ENCODE results near the gene TFG.

DNA sequence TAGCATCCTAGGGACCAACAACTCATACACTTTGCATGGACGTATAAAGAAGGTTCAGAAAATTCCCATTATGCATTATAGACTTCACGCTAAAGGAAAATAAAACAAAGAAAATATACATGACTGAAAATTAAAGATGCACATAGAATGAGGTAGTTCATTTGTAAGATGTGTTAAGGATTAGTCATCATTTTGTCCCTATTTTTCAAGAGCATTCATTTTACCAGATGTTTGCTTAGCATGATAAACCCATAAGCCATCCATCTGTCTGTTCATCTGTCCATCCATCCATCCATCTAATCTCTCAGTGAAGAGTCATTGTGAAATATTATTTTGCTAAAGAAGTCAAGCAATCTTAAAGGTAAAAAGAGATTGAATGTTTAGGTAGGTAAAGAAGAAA lies 80.3 kb downstream of the TFG start:
- TF ChIP-seq, protein P1, sequence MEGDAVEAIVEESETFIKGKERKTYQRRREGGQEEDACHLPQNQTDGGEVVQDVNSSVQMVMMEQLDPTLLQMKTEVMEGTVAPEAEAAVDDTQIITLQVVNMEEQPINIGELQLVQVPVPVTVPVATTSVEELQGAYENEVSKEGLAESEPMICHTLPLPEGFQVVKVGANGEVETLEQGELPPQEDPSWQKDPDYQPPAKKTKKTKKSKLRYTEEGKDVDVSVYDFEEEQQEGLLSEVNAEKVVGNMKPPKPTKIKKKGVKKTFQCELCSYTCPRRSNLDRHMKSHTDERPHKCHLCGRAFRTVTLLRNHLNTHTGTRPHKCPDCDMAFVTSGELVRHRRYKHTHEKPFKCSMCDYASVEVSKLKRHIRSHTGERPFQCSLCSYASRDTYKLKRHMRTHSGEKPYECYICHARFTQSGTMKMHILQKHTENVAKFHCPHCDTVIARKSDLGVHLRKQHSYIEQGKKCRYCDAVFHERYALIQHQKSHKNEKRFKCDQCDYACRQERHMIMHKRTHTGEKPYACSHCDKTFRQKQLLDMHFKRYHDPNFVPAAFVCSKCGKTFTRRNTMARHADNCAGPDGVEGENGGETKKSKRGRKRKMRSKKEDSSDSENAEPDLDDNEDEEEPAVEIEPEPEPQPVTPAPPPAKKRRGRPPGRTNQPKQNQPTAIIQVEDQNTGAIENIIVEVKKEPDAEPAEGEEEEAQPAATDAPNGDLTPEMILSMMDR (IDR thresholded peaks at IDR 0.05) = no peak
- TF ChIP-seq POLR2AphosphoS5 (IDR thresholded peaks at IDR 0.05) = no peak
- no peak for TF ChIP-seq POLR2A (IDR thresholded peaks at IDR 0.05)
- no peak for TF ChIP-seq EP300 (IDR thresholded peaks at IDR 0.05)

All from stomach (tissue), 4 donors.